Measurements from ENCODE around the gene FANCL. TPM values are rescaled to one million over a fixed set of nuclear protein-coding genes. Genes with fewer than 3 reads are reported as not detected.
"Not testable (repeated sequence)": the region's sequence is repeated elsewhere in the genome, so short reads cannot be mapped to it uniquely, and the experiment has no call there.

FANCL gene
- total and polyA plus RNA-seq, 3 donors from 2014 or later = 27.8 to 52.3 (median 36.6) TPM

DNA sequence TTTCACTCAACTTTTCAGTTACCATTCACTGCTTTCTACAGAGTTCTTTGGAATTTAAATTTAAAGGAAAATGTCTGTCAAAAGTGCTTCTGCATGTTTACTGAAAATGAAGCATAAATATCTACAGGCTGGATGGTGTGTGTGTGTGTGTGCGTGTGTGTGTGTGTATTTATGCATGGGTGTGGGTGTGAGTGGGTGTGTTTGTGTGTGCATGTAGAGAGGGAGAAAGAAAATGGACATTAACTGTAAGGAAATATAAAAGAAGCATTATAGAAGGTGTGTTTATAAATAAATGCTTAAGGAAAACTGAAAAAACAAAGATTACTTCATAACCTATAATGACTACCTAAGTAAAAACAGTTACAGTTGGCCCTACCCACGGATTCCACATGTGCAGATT lies 43.2 kb downstream of the FANCL start:
- TF ChIP-seq, protein P1, sequence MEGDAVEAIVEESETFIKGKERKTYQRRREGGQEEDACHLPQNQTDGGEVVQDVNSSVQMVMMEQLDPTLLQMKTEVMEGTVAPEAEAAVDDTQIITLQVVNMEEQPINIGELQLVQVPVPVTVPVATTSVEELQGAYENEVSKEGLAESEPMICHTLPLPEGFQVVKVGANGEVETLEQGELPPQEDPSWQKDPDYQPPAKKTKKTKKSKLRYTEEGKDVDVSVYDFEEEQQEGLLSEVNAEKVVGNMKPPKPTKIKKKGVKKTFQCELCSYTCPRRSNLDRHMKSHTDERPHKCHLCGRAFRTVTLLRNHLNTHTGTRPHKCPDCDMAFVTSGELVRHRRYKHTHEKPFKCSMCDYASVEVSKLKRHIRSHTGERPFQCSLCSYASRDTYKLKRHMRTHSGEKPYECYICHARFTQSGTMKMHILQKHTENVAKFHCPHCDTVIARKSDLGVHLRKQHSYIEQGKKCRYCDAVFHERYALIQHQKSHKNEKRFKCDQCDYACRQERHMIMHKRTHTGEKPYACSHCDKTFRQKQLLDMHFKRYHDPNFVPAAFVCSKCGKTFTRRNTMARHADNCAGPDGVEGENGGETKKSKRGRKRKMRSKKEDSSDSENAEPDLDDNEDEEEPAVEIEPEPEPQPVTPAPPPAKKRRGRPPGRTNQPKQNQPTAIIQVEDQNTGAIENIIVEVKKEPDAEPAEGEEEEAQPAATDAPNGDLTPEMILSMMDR (IDR thresholded peaks at IDR 0.05) = no peak
- no peak for TF ChIP-seq POLR2A (IDR thresholded peaks at IDR 0.05)
- no peaks in the 10 kb centered on the region for H3K27me3 ChIP-seq
- H3K4me3 ChIP-seq = no peak overlapping the region
- H3K4me1 ChIP-seq = no peaks in the 10 kb centered on the region
- H3K27ac ChIP-seq = no peak overlapping the region
- no peaks in the 10 kb centered on the region for H3K36me3 ChIP-seq (ENCODE audit: low read depth, missing control alignments)
- 92 to 97% methylated on average over 2 of the region's 2 CpGs for WGBS, 2 donors
- intact Hi-C loops (cut with DNase I; ENCODE audit: low total_unique reads) = no loop called here
- no peaks in the 10 kb centered on the region for H3K9me3 ChIP-seq
- DNase-seq = no peak

DNA sequence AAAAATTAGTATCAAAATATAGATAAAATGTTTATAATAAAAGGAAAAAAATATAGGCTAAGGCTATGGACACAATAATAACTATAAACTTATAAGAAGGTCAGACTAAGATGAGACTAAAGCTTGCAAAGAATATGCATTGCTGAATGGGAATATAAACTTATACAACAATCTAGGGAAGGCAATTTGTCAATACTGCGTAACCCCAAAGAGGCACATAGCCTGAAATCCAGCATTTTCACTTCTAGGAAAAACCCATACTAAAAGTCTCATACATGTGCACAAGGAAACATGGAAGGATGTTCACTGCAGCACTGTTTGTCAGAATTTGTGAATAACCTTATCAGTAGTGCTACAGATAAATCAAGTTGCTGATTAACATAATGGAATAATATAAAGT lies 45.5 kb downstream of the FANCL start:
- intact Hi-C loops (cut with DNase I; ENCODE audit: low total_unique reads) = no loop called here
- no peaks in the 10 kb centered on the region for H3K4me1 ChIP-seq
- no peak overlapping the region for H3K4me3 ChIP-seq
- 100% methylated on average over 1 of the region's 1 CpG for WGBS, 2 donors
- no peaks in the 10 kb centered on the region for H3K27me3 ChIP-seq
- DNase-seq = no peak
- no peak overlapping the region for H3K27ac ChIP-seq
- TF ChIP-seq, protein P1 (IDR thresholded peaks at IDR 0.05) = no peak
- no peak for TF ChIP-seq POLR2A (IDR thresholded peaks at IDR 0.05)
- H3K36me3 ChIP-seq (ENCODE audit: low read depth, missing control alignments) = no peaks in the 10 kb centered on the region
- no peaks in the 10 kb centered on the region for H3K9me3 ChIP-seq

DNA sequence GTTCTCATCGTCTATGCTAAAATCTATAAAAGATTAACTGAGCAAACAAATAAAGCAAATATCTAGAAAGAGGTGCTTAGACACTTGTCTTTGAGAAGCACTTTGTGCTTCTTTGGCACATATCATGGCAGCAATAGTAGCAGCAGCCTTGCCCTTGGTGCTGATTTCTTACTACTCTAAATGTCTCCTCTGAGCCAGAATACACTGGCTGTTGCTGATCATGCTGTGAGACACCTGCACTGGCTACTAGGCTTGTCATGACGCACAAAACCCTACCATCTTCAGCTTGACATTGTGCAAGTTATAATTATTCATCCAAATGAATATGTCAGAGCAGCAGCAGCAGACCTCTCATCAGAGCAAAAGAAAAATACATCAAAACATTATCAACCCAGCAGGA lies 46.7 kb downstream of the FANCL start:
- no peak for DNase-seq

DNA sequence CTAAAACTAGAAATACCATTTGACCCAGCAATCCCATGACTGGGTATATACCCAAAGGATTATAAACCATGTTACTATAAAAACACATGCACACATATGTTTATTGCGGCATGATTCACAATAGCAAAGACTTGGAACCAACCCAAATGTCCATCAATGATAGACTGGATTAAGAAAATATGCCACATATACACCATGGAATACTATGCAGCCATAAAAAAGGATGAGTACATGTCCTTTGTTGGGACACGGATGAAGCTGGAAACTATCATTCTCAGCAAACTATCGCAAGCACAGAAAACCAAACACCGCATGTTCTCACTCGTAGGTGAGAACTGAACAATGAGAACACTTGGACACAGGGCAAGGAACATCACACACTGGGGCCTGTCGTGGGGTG lies 54.1 kb downstream of the FANCL start:
- H3K36me3 ChIP-seq (ENCODE audit: low read depth, missing control alignments); H3K4me3 ChIP-seq; H3K4me1 ChIP-seq; H3K27me3 ChIP-seq; H3K27ac ChIP-seq; DNase-seq; intact Hi-C loops (cut with DNase I; ENCODE audit: low total_unique reads); H3K9me3 ChIP-seq: not testable (repeated sequence)
- WGBS, 2 donors = 97 to 98% methylated on average over 6 of the region's 6 CpGs

More for the DNA sequence above, 46.7 kb downstream of the FANCL start:
- Histone ChIP-seq H3K36me3 (ENCODE audit: low read depth, missing control alignments) (no peaks in the 10 kb centered on the region), H3K9me3 (no peaks in the 10 kb centered on the region), H3K4me3 (no peak overlapping the region), H3K27me3 (no peaks in the 10 kb centered on the region), H3K27ac (no peak overlapping the region), H3K4me1 (no peaks in the 10 kb centered on the region)
- 89 to 92% methylated on average over 2 of the region's 2 CpGs for WGBS, 2 donors
- TF ChIP-seq, protein P1 (IDR thresholded peaks at IDR 0.05) = no peak
- no peak for TF ChIP-seq POLR2A (IDR thresholded peaks at IDR 0.05)
- intact Hi-C loops (cut with DNase I; ENCODE audit: low total_unique reads) = no loop called here

DNA sequence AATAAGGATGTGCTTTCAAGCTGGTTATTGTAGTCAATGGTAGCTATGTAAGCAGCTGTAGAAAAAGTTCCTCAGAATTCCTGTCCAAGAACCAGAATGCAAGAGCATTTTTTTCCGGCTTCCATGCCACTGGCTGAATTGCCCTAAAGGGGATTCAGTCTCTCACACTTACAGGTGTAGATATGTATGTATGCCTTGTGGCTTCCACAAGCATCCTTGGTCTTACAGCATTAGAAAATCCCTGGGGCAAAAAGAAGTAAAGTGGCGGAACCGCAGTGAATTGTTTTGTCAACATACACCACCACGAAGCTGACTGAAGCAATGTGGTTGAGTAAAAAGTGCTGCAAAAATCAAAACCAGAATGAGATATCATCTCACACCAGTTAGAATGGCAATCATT lies 54.6 kb downstream of the FANCL start:
- H3K9me3 ChIP-seq = no peaks in the 10 kb centered on the region
- no peaks in the 10 kb centered on the region for H3K27me3 ChIP-seq
- TF ChIP-seq, protein P1 (IDR thresholded peaks at IDR 0.05) = no peak
- TF ChIP-seq POLR2A (IDR thresholded peaks at IDR 0.05) = no peak
- DNase-seq = no peak
- intact Hi-C loops (cut with DNase I; ENCODE audit: low total_unique reads) = no loop called here
- no peaks in the 10 kb centered on the region for H3K4me1 ChIP-seq
- no peak overlapping the region for H3K27ac ChIP-seq
- no peak overlapping the region for H3K4me3 ChIP-seq
- WGBS, 2 donors = 96 to 97% methylated on average over 4 of the region's 4 CpGs
- no peaks in the 10 kb centered on the region for H3K36me3 ChIP-seq (ENCODE audit: low read depth, missing control alignments)

Data from testis (tissue), 3 donors.